Cortex of kidney (tissue), 1 donor: ENCODE data around the gene RICTOR.

Experiments
- DNase-seq: peaks from one replicate; lab custom pipeline; 2025; lab: John Stamatoyannopoulos, UW

RICTOR gene

GRCh38 chr5:38889424-38889823 lies 184.8 kb downstream of the RICTOR start:
- DNase-seq = no peak

GRCh38 chr5:38888041-38888440 lies 186.2 kb downstream of the RICTOR start:
- no peak for DNase-seq
